Endothelial cell of umbilical vein (primary cell): ENCODE data around the gene LRP6. TPM values are rescaled to one million over a fixed set of nuclear protein-coding genes. Genes with fewer than 3 reads are reported as not detected.

ENCODE experiments used
- BruUV-seq: library from RNA; stranded (reverse); fragments of 400-500 nt; replicated peaks from 2 replicates; lab custom pipeline; 2021; lab: Mats Ljungman, UMichigan
- CTCF ChIA-PET: fragments of 300-600, 350-600 bp; sonication (Branson Sonifier 250); formaldehyde crosslinking; loops from one replicate; lab custom pipeline; 2021; ENCODE audit warnings: antibody characterized with exemption, inconsistent platforms; lab: Charles Lee
- POLR2A ChIA-PET: fragments of 300-600, 350-600 bp; sonication (Branson Sonifier 250); formaldehyde crosslinking; loops from one replicate; lab custom pipeline; 2021; ENCODE audit warnings: antibody characterized with exemption, inconsistent platforms; lab: Charles Lee
- DNase-seq: peaks from one replicate; pipeline ENCODE4 v3.0.0-alpha.2; 2011; ENCODE audit warnings: low read depth, low spot score
- FAIRE-seq: peaks from 2 replicates; lab custom pipeline; 2011; peaks lifted over from hg19 to GRCh38; lab: Jason Lieb, UNC
- H2AFZ ChIP-seq: 2 replicates; pipeline ENCODE4 v1.6.0; 2012; ENCODE audit warnings: low read depth, low read length, control low read depth, inconsistent platforms
- H3K27ac ChIP-seq: 2 replicates; pipeline ENCODE4 v1.5.1; 2011; ENCODE audit warnings: low read depth, mild to moderate bottlenecking, control low read depth, low read length, moderate library complexity; ENCODE audit not compliant: insufficient read depth
- H3K27me3 ChIP-seq, 2 experiments: 2 replicates each; pipeline versions ENCODE4 v1.6.0 to v1.6.1; 2011; ENCODE audit warnings: low read length in 2 of 2, mixed read lengths in 1 of 2; ENCODE audit not compliant: control insufficient read depth in 2 of 2, insufficient read depth in 2 of 2
- H3K36me3 ChIP-seq, 2 experiments: 2 replicates in 1 of 2; 3 replicates in 1 of 2; pipeline ENCODE4 v1.5.1; 2011; ENCODE audit warnings: low read length in 2 of 2, mild to moderate bottlenecking in 1 of 2, moderate library complexity in 1 of 2; ENCODE audit not compliant: control insufficient read depth in 2 of 2, insufficient read depth in 2 of 2; ENCODE audit errors: extremely low read depth in 1 of 2
- H3K4me1 ChIP-seq: 3 replicates; pipeline ENCODE4 v1.5.1; 2011; ENCODE audit warnings: mild to moderate bottlenecking, low read length; ENCODE audit not compliant: control insufficient read depth, insufficient read depth; ENCODE audit errors: extremely low read depth
- H3K4me2 ChIP-seq: 2 replicates; pipeline ENCODE4 v1.6.1; 2011; ENCODE audit warnings: low read length, control low read depth, mixed read lengths; ENCODE audit not compliant: insufficient read depth
- H3K4me3 ChIP-seq, 3 experiments: fragments of 200-600 bp in 1 of 3; sonication (generic), shearing (Covaris generic) in 1 of 3; replicated peaks in 1 of 3; 2 replicates each; pipeline ENCODE4 v1.5.1; 2011 to 2016; ENCODE audit warnings: control low read depth in 3 of 3, low read length in 3 of 3, mild to moderate bottlenecking in 2 of 3, inconsistent platforms in 1 of 3, low read depth in 1 of 3, moderate library complexity in 1 of 3; ENCODE audit not compliant: insufficient read depth in 1 of 3
- H3K79me2 ChIP-seq: 2 replicates; pipeline ENCODE4 v1.6.0; 2012; ENCODE audit warnings: low read length, inconsistent platforms; ENCODE audit not compliant: control insufficient read depth, insufficient read depth
- H3K9ac ChIP-seq: replicated peaks from 2 replicates; pipeline ENCODE3; 2011; ENCODE audit warnings: low read length, control low read depth; ENCODE audit not compliant: insufficient read depth; ENCODE audit errors: extremely low read depth
- H3K9me1 ChIP-seq: replicated peaks from 3 replicates; pipeline ENCODE4 v1.6.0; 2011; ENCODE audit warnings: mild to moderate bottlenecking, low read length; ENCODE audit not compliant: control insufficient read depth, insufficient read depth; ENCODE audit errors: extremely low read depth
- H3K9me3 ChIP-seq: replicated peaks from 2 replicates; pipeline ENCODE4 v1.5.1; 2012; ENCODE audit warnings: low read length, inconsistent platforms; ENCODE audit not compliant: control insufficient read depth, insufficient read depth
- H4K20me1 ChIP-seq: replicated peaks from 2 replicates; pipeline ENCODE3; 2011; ENCODE audit warnings: mild to moderate bottlenecking, low read length; ENCODE audit not compliant: control insufficient read depth, insufficient read depth; ENCODE audit errors: extremely low read depth
- EZH2 ChIP-seq: IDR thresholded peaks from 2 replicates; pipeline ENCODE4 v1.6.1; 2012; ENCODE audit warnings: borderline replicate concordance, low read depth, mild to moderate bottlenecking, moderate library complexity, low read length, inconsistent platforms; ENCODE audit not compliant: severe bottlenecking
- FOS ChIP-seq: IDR thresholded peaks from 2 replicates; pipeline ENCODE4 v1.6.1; 2011; ENCODE audit warnings: mild to moderate bottlenecking, low read length, moderate library complexity, borderline replicate concordance; ENCODE audit not compliant: insufficient read depth
- GATA2 ChIP-seq: IDR thresholded peaks from 2 replicates; pipeline ENCODE4 v1.7.0; 2011; ENCODE audit warnings: low read depth, mild to moderate bottlenecking, moderate library complexity, mixed read lengths, low read length; ENCODE audit not compliant: insufficient read length, insufficient read depth
- JUN ChIP-seq: IDR thresholded peaks from 2 replicates; pipeline ENCODE4 v1.6.1; 2011; ENCODE audit warnings: borderline replicate concordance, low read depth; ENCODE audit not compliant: insufficient read length, insufficient read depth
- MYC ChIP-seq: IDR thresholded peaks from one replicate; pipeline ENCODE4 v1.6.1; 2011; ENCODE audit warnings: mild to moderate bottlenecking, low read depth, low read length
- POLR2A ChIP-seq: IDR thresholded peaks from 2 replicates; pipeline ENCODE4 v1.6.1; 2012; ENCODE audit warnings: low read depth, mild to moderate bottlenecking, control low read depth, low read length
- POLR2AphosphoS5 ChIP-seq: IDR thresholded peaks from 2 replicates; pipeline ENCODE4 v1.6.1; 2012; ENCODE audit warnings: low read depth, mild to moderate bottlenecking, control low read depth, low read length, moderate library complexity; ENCODE audit not compliant: insufficient read depth
- dilution Hi-C: fragments of 300-500 bp; cut with MboI; formaldehyde crosslinking; loops from one replicate; pipeline ENCODE4 v1.15.0; 2019; ENCODE audit warnings: low sequenced_read_pairs; ENCODE audit not compliant: extremely low pct_ligation_motif_present
- intact Hi-C: fragments of 100-400 bp; cut with micrococcal nuclease; formaldehyde crosslinking; loops from one replicate; pipeline ENCODE4 v1.10.0; 2022
- polyA plus RNA-seq, 4 experiments: library from polyadenylated mRNA; depleted of rRNA in 3 of 4; stranded (reverse) in 3 of 4; unstranded in 1 of 4; fragments of >200 nt; gene quantifications; 2 replicates each; pipeline versions ENCODE4 v1.2.1 to v1.2.3, GENCODE V29; 2011 to 2012; ENCODE audit warnings: missing spikeins in 1 of 4
- total RNA-seq: library from RNA; stranded (reverse); gene quantifications from 2 replicates; pipeline ENCODE4 v1.2.3, GENCODE V29; 2021
- TF ChIP-seq, protein P1 (sequence below): IDR thresholded peaks from 2 replicates; pipeline ENCODE4 v1.6.1; 2011; ENCODE audit not compliant: insufficient read depth, insufficient read length
- TF ChIP-seq, protein P2 (sequence below), 2 donors: IDR thresholded peaks; 1 replicate in 1 of 2; 2 replicates in 1 of 2; pipeline ENCODE4 v1.5.1; 2011; ENCODE audit warnings: low read length in 2 of 2, mild to moderate bottlenecking in 2 of 2, moderate library complexity in 2 of 2, control low read depth in 1 of 2, inconsistent platforms in 1 of 2, low read depth in 1 of 2; ENCODE audit not compliant: insufficient read depth in 1 of 2; ENCODE audit errors: extremely low read depth in 1 of 2

LRP6 gene
- total and polyA plus RNA-seq, 2 donors (not counting 3 experiments of a cell fraction or from before 2014, with no cell fraction given): 28.5 to 41.7 TPM

DNA sequence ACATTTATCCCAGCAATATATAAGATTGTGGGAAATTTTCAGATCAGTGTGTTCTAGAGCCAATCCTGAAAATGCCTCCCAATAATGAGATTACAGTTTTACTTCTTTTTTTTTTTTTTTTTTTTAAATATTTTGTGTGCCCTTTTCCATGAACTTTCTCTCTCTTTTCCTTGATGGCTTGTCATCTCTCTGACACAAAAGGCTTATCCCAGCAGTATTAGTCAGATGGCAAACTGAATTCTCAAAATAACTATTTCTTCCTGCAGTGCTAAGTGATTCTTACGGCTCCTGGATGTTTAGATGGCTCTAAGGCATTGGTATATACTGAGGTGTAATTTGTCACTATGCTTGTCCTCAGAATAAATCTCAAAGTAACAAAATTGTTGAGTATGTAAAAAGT, 86.7 kb downstream of the LRP6 start:
- no peak overlapping the region for H3K4me3 ChIP-seq
- no peak overlapping the region for H3K9ac ChIP-seq
- intact Hi-C loops: no loop called here
- no peaks in the 10 kb centered on the region for H3K9me1 ChIP-seq
- no peaks in the 10 kb centered on the region for H3K9me3 ChIP-seq
- peaks cover 21% of the 10 kb centered on the region for H3K4me1 ChIP-seq
- ChIA-PET CTCF (no interaction called here), POLR2A (no interaction called here)
- FAIRE-seq: no peak
- H3K27me3 ChIP-seq: no peaks in the 10 kb centered on the region
- no peak overlapping the region for H2AFZ ChIP-seq
- no peaks in the 10 kb centered on the region for H4K20me1 ChIP-seq
- dilution Hi-C loops: no loop called here
- H3K79me2 ChIP-seq: no peaks in the 10 kb centered on the region
- peaks cover 3 to 4% of the 10 kb centered on the region in 2 experiments for H3K36me3 ChIP-seq
- H3K4me2 ChIP-seq: no peak overlapping the region
- no peak overlapping the region for H3K27ac ChIP-seq
- BruUV-seq: no TSS peak
- DNase-seq: no peak
- no peak for TF ChIP-seq EZH2
- TF ChIP-seq, protein P1, sequence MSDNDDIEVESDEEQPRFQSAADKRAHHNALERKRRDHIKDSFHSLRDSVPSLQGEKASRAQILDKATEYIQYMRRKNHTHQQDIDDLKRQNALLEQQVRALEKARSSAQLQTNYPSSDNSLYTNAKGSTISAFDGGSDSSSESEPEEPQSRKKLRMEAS: no peak
- no peak for TF ChIP-seq JUN
- no peak for TF ChIP-seq POLR2A
- TF ChIP-seq, protein P2, sequence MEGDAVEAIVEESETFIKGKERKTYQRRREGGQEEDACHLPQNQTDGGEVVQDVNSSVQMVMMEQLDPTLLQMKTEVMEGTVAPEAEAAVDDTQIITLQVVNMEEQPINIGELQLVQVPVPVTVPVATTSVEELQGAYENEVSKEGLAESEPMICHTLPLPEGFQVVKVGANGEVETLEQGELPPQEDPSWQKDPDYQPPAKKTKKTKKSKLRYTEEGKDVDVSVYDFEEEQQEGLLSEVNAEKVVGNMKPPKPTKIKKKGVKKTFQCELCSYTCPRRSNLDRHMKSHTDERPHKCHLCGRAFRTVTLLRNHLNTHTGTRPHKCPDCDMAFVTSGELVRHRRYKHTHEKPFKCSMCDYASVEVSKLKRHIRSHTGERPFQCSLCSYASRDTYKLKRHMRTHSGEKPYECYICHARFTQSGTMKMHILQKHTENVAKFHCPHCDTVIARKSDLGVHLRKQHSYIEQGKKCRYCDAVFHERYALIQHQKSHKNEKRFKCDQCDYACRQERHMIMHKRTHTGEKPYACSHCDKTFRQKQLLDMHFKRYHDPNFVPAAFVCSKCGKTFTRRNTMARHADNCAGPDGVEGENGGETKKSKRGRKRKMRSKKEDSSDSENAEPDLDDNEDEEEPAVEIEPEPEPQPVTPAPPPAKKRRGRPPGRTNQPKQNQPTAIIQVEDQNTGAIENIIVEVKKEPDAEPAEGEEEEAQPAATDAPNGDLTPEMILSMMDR (IDR thresholded peaks at IDR 0.05; ENCODE audit: extremely low read depth in 1 of 2, insufficient read depth in 1 of 2, low read depth in 1 of 2, low read length in 2 of 2): no peak
- TF ChIP-seq GATA2: no peak
- no peak for TF ChIP-seq FOS
- TF ChIP-seq MYC: no peak
- TF ChIP-seq POLR2AphosphoS5: no peak
